NCI-H460 (cell line): ENCODE measurements around the gene VEPH1. TPM values are rescaled to one million over a fixed set of nuclear protein-coding genes. Genes with fewer than 3 reads are reported as not detected.

Source experiments
- DNase-seq: peaks from one replicate; pipeline ENCODE4 v3.0.0-alpha.2; 2016; ENCODE audit warnings: low read depth; ENCODE audit errors: extremely low read depth
- total RNA-seq: library from RNA; depleted of rRNA; stranded (reverse); fragments of >200 nt; shearing (Covaris generic); gene quantifications from 2 replicates; pipeline ENCODE4 v1.2.3, GENCODE V29; 2014

VEPH1 gene
- total RNA-seq, 1 experiment from 2014 or later: 0.50 TPM

- no peak for DNase-seq
These were observed 22.8 kb upstream of the VEPH1 start for GRCh38 chr3:157526036-157526435.

- DNase-seq: no peak
These were observed 20.6 kb upstream of the VEPH1 start for GRCh38 chr3:157523814-157524213.

GRCh38 chr3:157522648-157523047 lies 19.4 kb upstream of the VEPH1 start:
- DNase-seq: no peak

- no peak for DNase-seq
These were observed 17.4 kb upstream of the VEPH1 start for GRCh38 chr3:157520485-157521150.

GRCh38 chr3:157518881-157519280 lies 15.7 kb upstream of the VEPH1 start:
- DNase-seq: no peak

- no peak for DNase-seq
These were observed 13.7 kb upstream of the VEPH1 start for GRCh38 chr3:157516928-157517327.

GRCh38 chr3:157515398-157515797 lies 12.2 kb upstream of the VEPH1 start:
- DNase-seq: no peak

GRCh38 chr3:157514371-157514895 lies 11.2 kb upstream of the VEPH1 start:
- no peak for DNase-seq

- no peak for DNase-seq
These were observed 10.4 kb upstream of the VEPH1 start for GRCh38 chr3:157513585-157513984.

- DNase-seq: no peak
These were observed 9.3 kb upstream of the VEPH1 start for GRCh38 chr3:157512534-157512933.

- DNase-seq: no peak
These were observed 5.2 kb upstream of the VEPH1 start for GRCh38 chr3:157508461-157508860.

GRCh38 chr3:157501863-157502262 lies 1.4 kb downstream of the VEPH1 start:
- DNase-seq: no peak

GRCh38 chr3:157500232-157500631 lies 3.0 kb downstream of the VEPH1 start:
- no peak for DNase-seq

GRCh38 chr3:157499342-157499963 lies 3.8 kb downstream of the VEPH1 start:
- peak; percentile 5 for DNase-seq

GRCh38 chr3:157498371-157498770 lies 4.8 kb downstream of the VEPH1 start:
- DNase-seq: no peak

GRCh38 chr3:157495846-157496245 lies 7.4 kb downstream of the VEPH1 start:
- no peak for DNase-seq

GRCh38 chr3:157494581-157495281 lies 8.5 kb downstream of the VEPH1 start:
- no peak for DNase-seq

GRCh38 chr3:157493627-157494550 lies 9.3 kb downstream of the VEPH1 start:
- peak; percentile 44 for DNase-seq

GRCh38 chr3:157491136-157491535 lies 12.1 kb downstream of the VEPH1 start:
- DNase-seq: no peak

- no peak for DNase-seq
These were observed 15.1 kb downstream of the VEPH1 start for GRCh38 chr3:157488144-157488543.

GRCh38 chr3:157487339-157487738 lies 15.9 kb downstream of the VEPH1 start:
- DNase-seq: no peak
